Prostate gland (tissue), 2 donors: Measurements from ENCODE around the gene CCL18. TPM values are rescaled to one million over a fixed set of nuclear protein-coding genes. Genes with fewer than 3 reads are reported as not detected.
"Not testable (repeated sequence)": the region's sequence is repeated elsewhere in the genome, so short reads cannot be mapped to it uniquely, and the experiment has no call there.

Source experiments
- DNase-seq: peaks from one replicate; pipeline ENCODE4 v3.0.0-alpha.2; 2019; ENCODE audit warnings: low spot score
- H3K27ac ChIP-seq, 2 donors: fragments of 200-600 bp; sonication (generic); 2 replicates each; pipeline ENCODE4 v1.5.1; 2017 to 2019
- H3K27me3 ChIP-seq: fragments of 200-600 bp; sonication (generic); replicated peaks from 2 replicates; pipeline ENCODE4 v1.5.1; 2019; ENCODE audit not compliant: insufficient read depth
- H3K36me3 ChIP-seq, 2 donors: fragments of 200-600 bp; sonication (generic); 1 replicate in 1 of 2; 2 replicates in 1 of 2; pipeline versions ENCODE4 v1.5.1 to v1.8.1; 2017 to 2019
- H3K4me1 ChIP-seq: fragments of 200-600 bp; sonication (generic); replicated peaks from 2 replicates; pipeline ENCODE4 v1.5.1; 2019
- H3K4me3 ChIP-seq, 2 donors: fragments of 200-600 bp; sonication (generic); 2 replicates each; pipeline ENCODE4 v1.5.1; 2017 to 2019
- H3K9me3 ChIP-seq: fragments of 200-600 bp; sonication (generic); 2 replicates; pipeline ENCODE4 v1.5.1; 2017
- POLR2A ChIP-seq: fragments of 450-650 bp; IDR thresholded peaks from one replicate; pipeline ENCODE4 v1.6.1; 2016; ENCODE audit warnings: antibody characterized with exemption, mild to moderate bottlenecking
- POLR2AphosphoS5 ChIP-seq: sonication (generic); formaldehyde crosslinking; IDR thresholded peaks from one replicate; pipeline ENCODE4 v1.6.1; 2017; ENCODE audit warnings: antibody characterized with exemption
- WGBS: methylation state at CpG from one replicate; pipeline ENCODE4 v1.1.5; 2018; 5-methylcytosine and 5-hydroxymethylcytosine counted together
- intact Hi-C: fragments of 100-400 bp; cut with DNase I; formaldehyde crosslinking; loops from one replicate; pipeline ENCODE4 v1.14.2; 2022
- total RNA-seq, 2 donors: library from RNA; depleted of rRNA; stranded (reverse); fragments of >200 nt; gene quantifications; one replicate each; pipeline ENCODE4 v1.1.0, GENCODE V29; 2016
- TF ChIP-seq, protein P1 (sequence below), 4 experiments: fragments of 200-600 bp in 2 of 4; fragments of 450-650 bp in 2 of 4; sonication (generic) in 2 of 4; IDR thresholded peaks; 1 replicate in 3 of 4; 2 replicates in 1 of 4; pipeline ENCODE4 v1.5.1; 2016 to 2019; ENCODE audit warnings: antibody characterized with exemption in 4 of 4, mild to moderate bottlenecking in 2 of 4, moderate library complexity in 2 of 4

CCL18 gene
- total RNA-seq, 2 donors from 2014 or later = 2.4 TPM; not detected in 1

DNA sequence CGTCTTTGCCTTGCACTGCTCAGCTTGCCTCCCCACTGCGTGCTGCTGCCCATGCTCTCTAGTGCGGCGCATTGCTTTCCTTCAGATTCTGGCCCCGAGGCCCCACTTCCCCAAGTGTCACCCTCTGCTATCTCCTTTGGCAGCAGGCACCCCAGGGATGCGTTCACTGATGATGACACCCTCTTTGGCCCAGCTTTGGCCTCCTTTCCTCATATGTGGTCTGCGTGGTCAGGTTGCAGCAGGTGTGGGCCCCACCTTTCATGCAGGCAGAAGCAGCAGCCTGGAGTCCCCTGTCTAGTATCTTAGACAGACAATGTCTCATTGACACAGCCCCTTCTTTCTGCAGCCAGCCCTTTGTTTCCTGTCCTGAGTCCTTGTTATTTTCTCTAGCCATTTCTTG, 30.7 kb downstream of the CCL18 start:
- H3K36me3 ChIP-seq = no peaks in the 10 kb centered on the region
- no peaks in the 10 kb centered on the region for H3K4me1 ChIP-seq
- TF ChIP-seq POLR2AphosphoS5 (no peak), POLR2A (no peak)
- TF ChIP-seq, protein P1, sequence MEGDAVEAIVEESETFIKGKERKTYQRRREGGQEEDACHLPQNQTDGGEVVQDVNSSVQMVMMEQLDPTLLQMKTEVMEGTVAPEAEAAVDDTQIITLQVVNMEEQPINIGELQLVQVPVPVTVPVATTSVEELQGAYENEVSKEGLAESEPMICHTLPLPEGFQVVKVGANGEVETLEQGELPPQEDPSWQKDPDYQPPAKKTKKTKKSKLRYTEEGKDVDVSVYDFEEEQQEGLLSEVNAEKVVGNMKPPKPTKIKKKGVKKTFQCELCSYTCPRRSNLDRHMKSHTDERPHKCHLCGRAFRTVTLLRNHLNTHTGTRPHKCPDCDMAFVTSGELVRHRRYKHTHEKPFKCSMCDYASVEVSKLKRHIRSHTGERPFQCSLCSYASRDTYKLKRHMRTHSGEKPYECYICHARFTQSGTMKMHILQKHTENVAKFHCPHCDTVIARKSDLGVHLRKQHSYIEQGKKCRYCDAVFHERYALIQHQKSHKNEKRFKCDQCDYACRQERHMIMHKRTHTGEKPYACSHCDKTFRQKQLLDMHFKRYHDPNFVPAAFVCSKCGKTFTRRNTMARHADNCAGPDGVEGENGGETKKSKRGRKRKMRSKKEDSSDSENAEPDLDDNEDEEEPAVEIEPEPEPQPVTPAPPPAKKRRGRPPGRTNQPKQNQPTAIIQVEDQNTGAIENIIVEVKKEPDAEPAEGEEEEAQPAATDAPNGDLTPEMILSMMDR (IDR thresholded peaks at IDR 0.05) = no peak
- no peak for DNase-seq
- no peak overlapping the region for H3K27ac ChIP-seq
- no peaks in the 10 kb centered on the region for H3K27me3 ChIP-seq
- WGBS = 83% methylated on average over 7 of the region's 7 CpGs
- no peak overlapping the region for H3K4me3 ChIP-seq
- intact Hi-C loops = no loop called here
- H3K9me3 ChIP-seq = no peaks in the 10 kb centered on the region

DNA sequence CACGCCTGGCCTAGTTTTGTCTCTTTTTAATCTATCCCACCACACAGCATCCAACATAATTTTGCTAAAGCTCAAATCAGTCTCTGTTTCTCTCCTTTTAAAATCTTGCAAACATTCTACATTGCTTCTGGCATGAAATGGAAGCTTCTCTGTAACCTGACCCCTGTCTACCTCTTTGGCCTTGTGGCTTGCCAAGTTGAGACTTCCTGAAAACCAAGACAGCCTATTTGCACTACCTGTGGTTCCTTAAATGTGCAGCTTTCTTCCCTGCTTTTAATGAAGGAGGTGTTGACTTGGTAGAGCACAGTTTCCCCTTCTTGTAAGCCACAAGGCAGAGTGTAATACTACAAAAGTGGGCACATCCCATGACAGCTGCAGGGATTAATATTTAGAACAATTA, 31.9 kb downstream of the CCL18 start:
- intact Hi-C loops = no loop called here

DNA sequence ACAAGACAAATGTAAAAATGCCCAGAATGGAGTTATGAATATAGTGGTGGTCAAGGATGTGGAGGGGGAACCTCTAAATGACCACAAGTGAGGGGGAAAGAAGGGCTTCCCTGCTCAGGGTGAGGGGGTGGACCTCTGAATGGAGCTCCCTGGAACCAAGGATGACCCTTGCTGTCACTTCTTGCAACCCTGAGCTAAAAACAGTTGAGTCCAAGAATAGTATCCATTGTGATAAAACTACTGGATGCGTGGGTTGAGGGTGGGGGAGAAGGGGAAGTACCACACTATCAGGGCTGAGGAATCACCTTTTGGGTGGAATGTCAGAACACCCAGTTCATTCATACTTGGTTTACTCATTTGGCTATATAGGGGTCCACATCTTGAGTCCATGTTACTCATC, 34.9 kb downstream of the CCL18 start:
- intact Hi-C loops, H3K4me1 ChIP-seq, DNase-seq, H3K27ac ChIP-seq, H3K9me3 ChIP-seq, H3K4me3 ChIP-seq, H3K36me3 ChIP-seq, H3K27me3 ChIP-seq: not testable (repeated sequence)
- 83% methylated on average over 1 of the region's 1 CpG for WGBS

More for the DNA sequence above, 31.9 kb downstream of the CCL18 start:
- Histone ChIP-seq H3K4me3 (no peak overlapping the region), H3K27ac (no peak overlapping the region), H3K27me3 (no peaks in the 10 kb centered on the region), H3K4me1 (no peaks in the 10 kb centered on the region), H3K9me3 (no peaks in the 10 kb centered on the region), H3K36me3 (no peaks in the 10 kb centered on the region)
- no peak for TF ChIP-seq POLR2AphosphoS5
- no peak for TF ChIP-seq POLR2A
- TF ChIP-seq, protein P1 (IDR thresholded peaks at IDR 0.05) = no peak
- WGBS = 95% methylated on average over 1 of the region's 1 CpG
- no peak for DNase-seq

DNA sequence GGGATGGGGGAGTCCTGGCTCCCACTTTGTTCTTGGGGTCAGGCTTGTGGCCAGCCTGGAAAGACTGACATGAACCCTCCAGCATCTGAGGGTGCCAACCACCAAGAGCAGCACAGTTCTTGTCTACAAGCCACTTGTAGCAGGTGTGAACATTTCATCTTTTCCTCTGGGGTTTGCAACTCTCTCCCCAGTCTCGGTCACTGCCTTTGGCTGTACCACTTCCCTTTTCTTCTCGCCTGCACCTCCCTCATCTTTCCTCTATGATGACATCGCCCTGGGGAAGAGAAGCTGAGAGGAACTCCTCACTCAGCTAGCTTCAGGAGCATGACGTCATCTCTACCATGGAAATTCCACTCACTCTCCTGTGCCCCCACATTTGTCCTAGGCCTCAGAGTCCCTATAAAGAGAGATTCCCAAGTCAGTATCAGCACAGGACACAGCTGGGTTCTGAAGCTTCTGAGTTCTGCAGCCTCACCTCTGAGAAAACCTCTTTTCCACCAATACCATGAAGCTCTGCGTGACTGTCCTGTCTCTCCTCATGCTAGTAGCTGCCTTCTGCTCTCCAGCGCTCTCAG, 39.4 kb downstream of the CCL18 start, which contains the start of gene CCL4:
CCL4 (plus strand) TSS at position 427 of the 575 bp plus-strand sequence; CDS start at position 506, 79 bp downstream.
- H3K27me3 ChIP-seq, DNase-seq, H3K9me3 ChIP-seq, H3K4me1 ChIP-seq, H3K4me3 ChIP-seq, H3K36me3 ChIP-seq, intact Hi-C loops, H3K27ac ChIP-seq: not testable (repeated sequence)
- WGBS = 77% methylated on average over 6 of the region's 6 CpGs

DNA sequence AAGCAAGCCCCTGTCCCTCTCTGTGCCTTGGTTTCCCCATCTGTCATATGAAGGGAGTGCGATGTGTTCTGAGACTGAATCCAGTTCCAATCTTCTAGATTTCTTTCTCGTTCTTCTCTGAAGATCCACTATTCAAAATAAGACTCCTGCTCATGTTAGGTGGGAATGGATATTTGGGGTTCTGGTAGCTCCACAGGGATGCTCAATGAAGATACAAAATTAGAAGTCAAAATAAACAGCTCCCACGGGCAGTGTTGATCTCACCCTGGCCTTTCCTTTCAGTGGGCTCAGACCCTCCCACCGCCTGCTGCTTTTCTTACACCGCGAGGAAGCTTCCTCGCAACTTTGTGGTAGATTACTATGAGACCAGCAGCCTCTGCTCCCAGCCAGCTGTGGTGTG, 40.2 kb downstream of the CCL18 start:
- H3K27ac ChIP-seq, H3K4me3 ChIP-seq, DNase-seq, H3K9me3 ChIP-seq, intact Hi-C loops, H3K36me3 ChIP-seq, H3K4me1 ChIP-seq, H3K27me3 ChIP-seq: not testable (repeated sequence)
- WGBS = 72% methylated on average over 7 of the region's 7 CpGs

DNA sequence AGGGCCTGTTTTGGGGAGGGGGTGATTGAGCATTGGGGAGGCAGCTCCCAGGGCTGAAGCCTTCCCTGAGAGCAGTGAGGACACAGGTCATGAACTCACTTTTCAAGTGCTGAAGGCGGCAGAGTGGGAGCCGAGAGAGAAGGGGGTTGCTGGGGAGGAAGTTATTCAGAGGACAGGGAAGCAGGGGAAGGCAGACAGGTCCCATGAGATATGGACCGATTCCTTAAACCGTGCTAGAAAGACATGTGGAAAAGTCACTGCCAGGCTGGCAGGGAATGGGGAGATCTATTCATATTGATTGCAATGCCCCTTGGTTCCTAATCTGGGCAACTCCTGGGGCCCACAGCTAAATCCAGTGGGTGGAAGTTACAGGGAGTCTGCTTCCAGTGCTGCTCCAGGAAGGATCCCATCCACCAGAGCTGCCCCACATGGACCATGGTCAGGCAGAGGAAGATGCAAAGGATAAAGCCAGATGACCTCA, 40.7 kb downstream of the CCL18 start:
- H3K9me3 ChIP-seq = no peaks in the 10 kb centered on the region
- no peak overlapping the region for H3K4me3 ChIP-seq
- no peak for TF ChIP-seq POLR2AphosphoS5
- TF ChIP-seq POLR2A = no peak
- TF ChIP-seq, protein P1 (IDR thresholded peaks at IDR 0.05) = no peak
- 61% methylated on average over 4 of the region's 4 CpGs for WGBS
- H3K27me3 ChIP-seq = no peaks in the 10 kb centered on the region
- H3K4me1 ChIP-seq = no peaks in the 10 kb centered on the region
- intact Hi-C loops = no loop called here
- no peak for DNase-seq
- no peaks in the 10 kb centered on the region for H3K36me3 ChIP-seq
- H3K27ac ChIP-seq = no peak overlapping the region
